Measurements from ENCODE around the gene C17orf113. TPM values are rescaled to one million over a fixed set of nuclear protein-coding genes. Genes with fewer than 3 reads are reported as not detected.

C17orf113 gene
- total and polyA plus RNA-seq, 2 of the 13 experiments (the other 11 are each of a cell fraction or from before 2014, with no cell fraction given): 0.87 to 1.1 TPM

- TF ChIP-seq HDAC1 (CRISPR knock-in tag; IDR thresholded peaks at IDR 0.05): peak; percentile 76; the same call in 1 of the 2 replicates
- peak; percentile 83 for TF ChIP-seq FOXA3 (CRISPR knock-in tag; IDR thresholded peaks at IDR 0.05)
- no peak for TF ChIP-seq CHCHD3 (CRISPR knock-in tag; IDR thresholded peaks at IDR 0.05)
- TF ChIP-seq IKZF5 (CRISPR knock-in tag; IDR thresholded peaks at IDR 0.05): peak; percentile 68; the same call in 1 of the 2 replicates
- TF ChIP-seq PITX1 (CRISPR knock-in tag; IDR thresholded peaks at IDR 0.05): peak; percentile 59; the same call in 1 of the 2 replicates
- no peak for TF ChIP-seq SCMH1 (CRISPR knock-in tag; IDR thresholded peaks at IDR 0.05; ENCODE audit: borderline replicate concordance)
- peak; percentile 47; the same call in 1 of the 2 replicates for TF ChIP-seq KMT2B (CRISPR knock-in tag; IDR thresholded peaks at IDR 0.05)
- TF ChIP-seq ZBTB49 (CRISPR knock-in tag; IDR thresholded peaks at IDR 0.05; ENCODE audit: borderline replicate concordance): no peak
- no peak for TF ChIP-seq ZNF546 (CRISPR knock-in tag; conservative IDR thresholded peaks at IDR 0.05)
- 0 out of 2 replicates have a peak, but pooled peaks have one; percentile 37 for TF ChIP-seq SP140L (CRISPR knock-in tag; IDR thresholded peaks at IDR 0.05; ENCODE audit: borderline replicate concordance)
- TF ChIP-seq ZNF33B (CRISPR knock-in tag; IDR thresholded peaks at IDR 0.05): no peak
- no peak for TF ChIP-seq PAX8 (CRISPR knock-in tag; IDR thresholded peaks at IDR 0.05; ENCODE audit: borderline replicate concordance)
- TF ChIP-seq SETDB1 (CRISPR knock-in tag; IDR thresholded peaks at IDR 0.05; ENCODE audit: borderline replicate concordance): no peak
- peak; percentile 93 for TF ChIP-seq NCOR1 (IDR thresholded peaks at IDR 0.05; ENCODE audit: borderline replicate concordance, low read length)
- no peak for TF ChIP-seq ZNF543 (CRISPR knock-in tag; IDR thresholded peaks at IDR 0.05)
- peak; percentile 87 for TF ChIP-seq ARID5B (CRISPR knock-in tag; IDR thresholded peaks at IDR 0.05)
- TF ChIP-seq CBFB (CRISPR knock-in tag; IDR thresholded peaks at IDR 0.05): 0 out of 2 replicates have a peak, but pooled peaks have one; percentile 30
- no peak for TF ChIP-seq ADNP (CRISPR knock-in tag; IDR thresholded peaks at IDR 0.05)
- peak; percentile 96 for TF ChIP-seq HNF4A (CRISPR knock-in tag; IDR thresholded peaks at IDR 0.05)
- peak; percentile 50 for TF ChIP-seq ZEB1 (IDR thresholded peaks at IDR 0.05; ENCODE audit: insufficient replicate concordance, low read depth)
- TF ChIP-seq GABPA (IDR thresholded peaks at IDR 0.05; ENCODE audit: low read depth, low read length): no peak
- TF ChIP-seq GABPA (CRISPR knock-in tag; IDR thresholded peaks at IDR 0.05; ENCODE audit: low read depth): peak; percentile 25; the same call in 1 of the 2 replicates
- TF ChIP-seq ZNF484 (CRISPR knock-in tag; IDR thresholded peaks at IDR 0.05; ENCODE audit: borderline replicate concordance, low read depth): no peak
- TF ChIP-seq TCF7 (IDR thresholded peaks at IDR 0.05; ENCODE audit: low read depth): no peak
Observed at GRCh38 chr17:41989702-41990419, 60.5 kb downstream of the C17orf113 start (continued).

Data from HepG2 (cell line).